A549 (cell line): ENCODE results near the gene IARS2. TPM values are rescaled to one million over a fixed set of nuclear protein-coding genes. Genes with fewer than 3 reads are reported as not detected.
A peak's percentile ranks its signal among the peaks of the same experiment; 100 is the strongest.
"Not testable (repeated sequence)": the region's sequence is repeated elsewhere in the genome, so short reads cannot be mapped to it uniquely, and the experiment has no call there.

Experiments used
- ATAC-seq, 2 experiments: fragments of 200-7000 bp in 1 of 2; fragments of >200 bp in 1 of 2; cut with Nextera tagmentation in 1 of 2; cut with Tn5 transposase in 1 of 2; 3 replicates each; pipeline versions ENCODE4 v1.8.0 to v1.9.1; 2018 to 2020; ENCODE audit warnings: mild to moderate bottlenecking in 1 of 2, moderate library complexity in 1 of 2
- CTCF ChIA-PET: fragments of 300-600 bp; sonication (Branson Sonifier 250); formaldehyde crosslinking; extraction: SDS; loops from one replicate; lab custom pipeline; 2021; ENCODE audit warnings: antibody characterized with exemption, inconsistent platforms; lab: Yijun Ruan, JAX
- POLR2A ChIA-PET: fragments of 350-600 bp; formaldehyde crosslinking; extraction: SDS; loops from one replicate; lab custom pipeline; 2021; ENCODE audit warnings: antibody characterized with exemption, inconsistent platforms; lab: Yijun Ruan, JAX
- DNase-seq, 2 experiments: peaks; one replicate each; pipeline versions ENCODE4 v3.0.0 to v3.0.0-alpha.2; 2011 to 2016; ENCODE audit warnings: low read depth in 1 of 2, low spot score in 1 of 2
- FAIRE-seq: peaks from 2 replicates; lab custom pipeline; 2011; peaks lifted over from hg19 to GRCh38; lab: Jason Lieb, UNC
- H3K27ac ChIP-seq, 2 experiments: fragments of >200 bp; sonication (Bioruptor Twin); formaldehyde crosslinking; 3 replicates each; pipeline ENCODE4 v1.5.1; 2016 to 2017
- H3K4me1 ChIP-seq: fragments of >200 bp; sonication (Bioruptor Twin); formaldehyde crosslinking; 3 replicates; pipeline ENCODE4 v1.6.1; 2016
- H3K4me2 ChIP-seq: fragments of >200 bp; sonication (Bioruptor Twin); formaldehyde crosslinking; 3 replicates; pipeline ENCODE4 v1.6.1; 2016
- H3K4me3 ChIP-seq: fragments of >200 bp; sonication (Bioruptor Twin); formaldehyde crosslinking; 3 replicates; pipeline ENCODE4 v1.5.1; 2016
- H3K9me3 ChIP-seq: fragments of >200 bp; sonication (Bioruptor Twin); formaldehyde crosslinking; 3 replicates; pipeline ENCODE4 v1.6.1; 2016
- ESRRA ChIP-seq: fragments of 150-350 bp; IDR thresholded peaks from 2 replicates; pipeline ENCODE4 v1.6.1; 2014; ENCODE audit warnings: mild to moderate bottlenecking, low read length, borderline replicate concordance
- GATA3 ChIP-seq: IDR thresholded peaks from 2 replicates; pipeline ENCODE4 v1.6.1; 2012; ENCODE audit warnings: borderline replicate concordance
- HEYL ChIP-seq: fragments of 250-450 bp; sonication (Bioruptor Pico); IDR thresholded peaks from 2 replicates; pipeline ENCODE4 v1.8.0; 2021; ENCODE audit warnings: mild to moderate bottlenecking, moderate library complexity
- HOXA7 ChIP-seq: fragments of 250-450 bp; sonication (Bioruptor Pico); IDR thresholded peaks from 2 replicates; pipeline ENCODE4 v1.5.0; 2020; ENCODE audit warnings: mild to moderate bottlenecking, moderate library complexity
- HOXB13 ChIP-seq: fragments of 250-450 bp; sonication (Bioruptor Pico); IDR thresholded peaks from 2 replicates; pipeline ENCODE4 v1.5.0; 2020; ENCODE audit warnings: low read depth, mild to moderate bottlenecking, moderate library complexity
- HOXB5 ChIP-seq: fragments of 250-450 bp; sonication (Bioruptor Pico); IDR thresholded peaks from 2 replicates; pipeline ENCODE4 v1.5.0; 2020; ENCODE audit warnings: mild to moderate bottlenecking, moderate library complexity
- KDM5A ChIP-seq: fragments of 200-600 bp; sonication (generic); IDR thresholded peaks from 2 replicates; pipeline ENCODE4 v1.6.1; 2016; ENCODE audit warnings: antibody characterized with exemption, mild to moderate bottlenecking
- RFX5 ChIP-seq: fragments of 450-650 bp; IDR thresholded peaks from 2 replicates; pipeline ENCODE4 v1.7.1; 2014; ENCODE audit warnings: antibody characterized with exemption, mild to moderate bottlenecking, moderate library complexity
- USF2 ChIP-seq: fragments of 450-650 bp; IDR thresholded peaks from 2 replicates; pipeline ENCODE4 v1.6.1; 2014; ENCODE audit warnings: antibody characterized with exemption
- WGBS: methylation state at CpG from one replicate; pipeline ENCODE4 v1.1.6; 2017; ENCODE audit errors: missing lambda C conversion rate; 5-methylcytosine and 5-hydroxymethylcytosine counted together
- polyA plus RNA-seq, 4 experiments: library from polyadenylated mRNA; depleted of rRNA in 3 of 4; stranded (reverse); fragments of >200 nt; fragmentation: RNase III in 1 of 4; extraction: RNeasy Plus Mini Kit Qiagen cat#74134 plus additional on column Dnase treatment in 1 of 4; gene quantifications; 2 replicates in 3 of 4; 3 replicates in 1 of 4; pipeline ENCODE4 v1.2.3, GENCODE V29; 2011 to 2017
- TF ChIP-seq, protein P1 (sequence below): fragments of >200 bp; sonication (Bioruptor Twin); formaldehyde crosslinking; IDR thresholded peaks from 3 replicates; pipeline ENCODE4 v1.5.1; 2016
- TF ChIP-seq, protein P2 (sequence below): fragments of 150-350 bp; IDR thresholded peaks from 2 replicates; pipeline ENCODE4 v1.6.1; 2014; ENCODE audit warnings: low read depth, mild to moderate bottlenecking, low read length

IARS2 gene
- polyA plus RNA-seq, 2 of the 4 experiments (the other 2 are of a cell fraction), result 66.7 to 115 TPM

GRCh38 chr1:220110473-220110872 is 16.5 kb downstream of the IARS2 start:
- ATAC-seq, H3K27ac ChIP-seq, H3K4me1 ChIP-seq, H3K9me3 ChIP-seq, FAIRE-seq, CTCF ChIA-PET, POLR2A ChIA-PET, H3K4me2 ChIP-seq, DNase-seq, H3K4me3 ChIP-seq: not testable (repeated sequence)
- 90% methylated on average over 6 of the region's 6 CpGs for WGBS

DNA sequence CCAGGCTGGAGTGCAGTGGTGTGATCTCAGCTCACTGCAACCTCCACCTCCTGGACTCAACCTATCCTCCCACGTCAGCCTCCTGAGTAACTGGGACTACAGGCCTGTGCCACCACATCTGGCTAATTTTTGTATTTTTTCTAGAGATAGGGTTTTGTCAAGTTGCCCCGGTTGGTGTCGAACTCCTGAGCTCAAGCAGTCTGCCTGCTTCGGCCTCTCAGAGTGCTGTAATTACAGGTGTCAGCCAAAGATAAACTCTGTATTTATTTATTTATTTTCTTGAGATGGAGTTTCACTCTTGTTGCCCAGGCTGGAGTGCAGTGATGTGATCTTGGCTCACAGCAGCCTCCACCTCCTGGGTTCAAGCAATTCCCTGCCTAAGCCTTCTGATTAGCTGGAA is 18.7 kb downstream of the IARS2 start:
- H3K4me3 ChIP-seq, H3K4me1 ChIP-seq, FAIRE-seq, POLR2A ChIA-PET, DNase-seq, H3K4me2 ChIP-seq, H3K27ac ChIP-seq, H3K9me3 ChIP-seq, ATAC-seq: not testable (repeated sequence)
- CTCF ChIA-PET, result interaction anchor here (0.6 to 1.7 kb wide), 6 partner anchors 8 to 1920 kb away, joined by 3 to 9 read pairs (median 4); no protein-coding TSS in a partner anchor
- 93% methylated on average over 4 of the region's 4 CpGs for WGBS

- DNase-seq, result peak in 1 of 2 experiments; percentile 49
- Histone ChIP-seq H3K27ac (no peak overlapping the region), H3K4me1 (no peaks in the 10 kb centered on the region), H3K4me2 (no peak overlapping the region), H3K9me3 (no peaks in the 10 kb centered on the region), H3K4me3 (no peak overlapping the region)
- ChIA-PET CTCF (interaction anchor here (0.7 to 1.7 kb wide), 3 partner anchors 9 to 122 kb away, joined by 3 to 9 read pairs (median 3); no protein-coding TSS in a partner anchor), POLR2A (no interaction called here)
- FAIRE-seq, result no peak
- TF ChIP-seq RFX5, result no peak
- TF ChIP-seq, protein P1, sequence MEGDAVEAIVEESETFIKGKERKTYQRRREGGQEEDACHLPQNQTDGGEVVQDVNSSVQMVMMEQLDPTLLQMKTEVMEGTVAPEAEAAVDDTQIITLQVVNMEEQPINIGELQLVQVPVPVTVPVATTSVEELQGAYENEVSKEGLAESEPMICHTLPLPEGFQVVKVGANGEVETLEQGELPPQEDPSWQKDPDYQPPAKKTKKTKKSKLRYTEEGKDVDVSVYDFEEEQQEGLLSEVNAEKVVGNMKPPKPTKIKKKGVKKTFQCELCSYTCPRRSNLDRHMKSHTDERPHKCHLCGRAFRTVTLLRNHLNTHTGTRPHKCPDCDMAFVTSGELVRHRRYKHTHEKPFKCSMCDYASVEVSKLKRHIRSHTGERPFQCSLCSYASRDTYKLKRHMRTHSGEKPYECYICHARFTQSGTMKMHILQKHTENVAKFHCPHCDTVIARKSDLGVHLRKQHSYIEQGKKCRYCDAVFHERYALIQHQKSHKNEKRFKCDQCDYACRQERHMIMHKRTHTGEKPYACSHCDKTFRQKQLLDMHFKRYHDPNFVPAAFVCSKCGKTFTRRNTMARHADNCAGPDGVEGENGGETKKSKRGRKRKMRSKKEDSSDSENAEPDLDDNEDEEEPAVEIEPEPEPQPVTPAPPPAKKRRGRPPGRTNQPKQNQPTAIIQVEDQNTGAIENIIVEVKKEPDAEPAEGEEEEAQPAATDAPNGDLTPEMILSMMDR, result peak; percentile 39; the same call in 2 of the 3 replicates
- ATAC-seq, result peak in 1 of 2 experiments; percentile 72; a peak in 3 of 6 replicates
- 87% methylated on average over 5 of the region's 5 CpGs for WGBS
Measured at GRCh38 chr1:220113136-220113695, 19.3 kb downstream of the IARS2 start.

DNA sequence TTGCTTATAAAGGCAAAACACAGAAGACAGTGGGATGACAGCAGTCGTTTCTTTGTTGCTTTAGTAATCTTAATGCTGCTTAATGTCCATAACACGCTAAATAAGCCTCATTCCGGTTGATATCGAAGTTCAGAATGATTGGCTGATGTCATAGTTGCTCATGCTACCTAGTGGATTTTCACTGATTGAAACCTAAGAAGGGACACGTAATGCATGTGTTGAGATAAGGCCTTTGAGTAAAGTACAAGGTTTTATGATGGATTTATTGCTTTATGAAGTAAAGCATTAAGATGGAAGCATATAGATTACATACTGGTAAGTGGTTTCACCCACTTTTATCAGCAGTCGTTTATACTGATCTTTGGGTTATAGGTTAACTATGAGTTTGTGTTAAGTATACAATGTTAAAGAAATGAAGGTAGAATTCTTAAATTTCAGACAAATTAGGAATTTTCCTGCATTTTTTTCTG is 25.1 kb downstream of the IARS2 start:
- CTCF ChIA-PET, result no interaction called here
- ATAC-seq, result no peak
- no peak overlapping the region for H3K4me3 ChIP-seq
- DNase-seq, result no peak
- FAIRE-seq, result no peak
- no peaks in the 10 kb centered on the region for H3K9me3 ChIP-seq
- H3K27ac ChIP-seq, result no peak overlapping the region
- WGBS, result 62% methylated on average over 6 of the region's 6 CpGs
- POLR2A ChIA-PET, result no interaction called here
- H3K4me2 ChIP-seq, result no peak overlapping the region
- H3K4me1 ChIP-seq, result peaks cover 7% of the 10 kb centered on the region; the same call in 1 of the 3 replicates
- TF ChIP-seq ESRRA, result no peak
- TF ChIP-seq HOXB5 (CRISPR knock-in tag), result no peak
- no peak for TF ChIP-seq HOXA7
- TF ChIP-seq RFX5, result no peak
- TF ChIP-seq, all 56 proteins: peak for 0

DNA sequence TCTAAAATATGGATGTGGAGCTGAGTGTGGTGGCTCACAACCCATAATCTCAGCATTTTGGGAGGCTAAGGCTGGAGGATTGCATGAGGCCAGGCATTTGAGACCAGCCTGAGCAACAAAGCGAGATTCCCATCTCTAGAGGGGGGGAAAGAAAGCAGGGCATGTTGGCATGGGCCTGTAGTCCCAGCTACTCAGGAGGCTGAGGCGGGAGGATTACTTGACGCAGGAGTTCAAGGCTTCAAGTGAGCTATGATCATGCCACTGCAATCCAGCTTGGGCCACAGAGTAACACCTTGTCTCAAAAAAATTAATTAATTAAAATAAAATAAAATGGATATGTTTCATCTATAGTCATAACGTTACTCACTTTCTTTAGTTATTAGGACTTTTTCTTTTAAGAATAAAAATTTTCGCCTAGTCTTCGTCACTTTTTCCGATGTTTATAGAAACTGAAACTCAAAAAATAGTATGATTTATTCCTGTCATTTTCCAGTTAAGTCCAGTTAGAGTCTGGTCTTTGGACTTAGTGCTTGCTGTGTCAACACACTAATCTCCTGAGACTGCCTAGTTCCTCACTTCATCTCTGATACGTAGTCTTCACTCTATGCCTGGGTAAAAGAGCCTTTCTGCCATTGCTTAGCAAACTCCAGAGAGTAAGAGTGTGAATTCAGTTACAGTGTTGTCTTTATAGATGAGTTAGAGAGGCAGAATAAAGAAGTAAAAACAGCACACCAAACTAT is 28.0 kb downstream of the IARS2 start:
- DNase-seq (peak in 1 of 2 experiments; percentile 37), FAIRE-seq (no peak), ATAC-seq (peak in 1 of 2 experiments; percentile 74; a peak in 4 of 6 replicates)
- TF ChIP-seq KDM5A (no peak), USF2 (no peak), HOXB13 (no peak), GATA3 (no peak), HEYL (CRISPR knock-in tag) (no peak)
- TF ChIP-seq, protein P2, sequence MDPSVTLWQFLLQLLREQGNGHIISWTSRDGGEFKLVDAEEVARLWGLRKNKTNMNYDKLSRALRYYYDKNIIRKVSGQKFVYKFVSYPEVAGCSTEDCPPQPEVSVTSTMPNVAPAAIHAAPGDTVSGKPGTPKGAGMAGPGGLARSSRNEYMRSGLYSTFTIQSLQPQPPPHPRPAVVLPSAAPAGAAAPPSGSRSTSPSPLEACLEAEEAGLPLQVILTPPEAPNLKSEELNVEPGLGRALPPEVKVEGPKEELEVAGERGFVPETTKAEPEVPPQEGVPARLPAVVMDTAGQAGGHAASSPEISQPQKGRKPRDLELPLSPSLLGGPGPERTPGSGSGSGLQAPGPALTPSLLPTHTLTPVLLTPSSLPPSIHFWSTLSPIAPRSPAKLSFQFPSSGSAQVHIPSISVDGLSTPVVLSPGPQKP, result no peak
- Histone ChIP-seq H3K4me3 (no peak overlapping the region), H3K9me3 (no peaks in the 10 kb centered on the region), H3K4me2 (peak overlapping the region; percentile 43), H3K27ac (no peak overlapping the region), H3K4me1 (peaks cover 7% of the 10 kb centered on the region; the same call in 1 of the 3 replicates)
- ChIA-PET CTCF (interaction anchor here (1.4 kb wide), 1 partner anchor 29 kb away, joined by 3 read pairs; no protein-coding TSS in a partner anchor), POLR2A (no interaction called here)
- 67% methylated on average over 8 of the region's 8 CpGs for WGBS
